Globus pallidus (tissue), 1 donor: ENCODE data around the gene GPC6.

Source experiments
- DNase-seq: peaks from one replicate; pipeline ENCODE4 v3.0.0-alpha.2; 2015; ENCODE audit warnings: low spot score

Gene GPC6

GRCh38 chr13:93561576-93562225 is 335.1 kb downstream of the GPC6 start:
- DNase-seq = no peak

DNA sequence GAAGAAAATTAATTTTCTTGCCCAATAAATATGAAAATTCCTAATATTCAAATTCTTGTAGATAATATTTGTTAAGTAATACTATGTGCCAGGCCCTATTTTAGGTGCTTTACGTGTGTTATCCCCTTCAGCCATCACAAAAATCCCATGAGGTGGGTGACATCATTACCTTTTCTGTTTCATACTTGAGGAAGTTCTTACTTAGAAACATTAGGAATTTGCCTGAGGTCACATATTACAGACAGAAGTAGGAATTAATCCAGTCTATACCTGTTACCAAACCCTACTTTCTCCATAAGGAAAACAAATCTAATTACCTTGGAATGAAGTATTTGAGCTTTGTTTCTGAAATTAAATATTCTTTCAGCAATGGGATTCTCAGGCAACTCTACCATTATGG is 336.1 kb downstream of the GPC6 start:
- no peak for DNase-seq

DNA sequence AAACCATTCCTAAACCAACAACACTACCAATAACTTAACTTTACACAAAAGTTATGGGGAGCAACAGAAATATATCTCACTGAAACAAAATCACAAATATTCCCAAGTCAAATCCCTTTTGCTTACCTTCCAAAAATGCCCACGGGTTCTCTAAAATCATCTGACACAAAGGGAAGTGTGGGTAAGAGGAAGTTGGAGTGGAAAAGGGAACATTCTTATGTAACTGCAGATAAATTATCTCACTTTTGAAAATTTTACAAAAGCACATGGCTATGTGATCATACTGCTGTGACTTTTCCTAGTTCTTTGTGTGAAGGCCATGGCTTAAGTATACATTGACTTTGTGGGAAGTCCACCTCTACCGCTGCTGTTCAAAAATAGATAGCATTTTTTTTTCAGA is 350.5 kb downstream of the GPC6 start:
- DNase-seq = no peak

DNA sequence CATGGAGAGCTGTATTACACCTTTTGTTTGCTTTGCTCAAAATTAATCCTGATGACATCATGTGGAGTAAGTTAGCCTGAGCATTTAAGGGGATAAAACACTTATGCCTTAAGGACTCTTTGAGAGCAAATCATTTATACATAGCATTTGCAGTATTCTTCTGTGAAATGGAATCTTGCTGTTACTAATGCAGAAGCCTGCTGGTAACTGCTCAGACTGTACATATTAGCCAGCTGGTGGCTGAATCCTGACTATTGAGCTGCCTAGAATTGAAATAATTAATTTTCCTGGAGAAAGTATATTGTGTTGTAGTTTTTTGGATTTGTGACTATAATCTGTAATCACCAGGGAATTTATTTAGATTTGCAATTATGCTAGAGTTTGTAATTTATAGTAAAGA is 363.2 kb downstream of the GPC6 start:
- DNase-seq = no peak

DNA sequence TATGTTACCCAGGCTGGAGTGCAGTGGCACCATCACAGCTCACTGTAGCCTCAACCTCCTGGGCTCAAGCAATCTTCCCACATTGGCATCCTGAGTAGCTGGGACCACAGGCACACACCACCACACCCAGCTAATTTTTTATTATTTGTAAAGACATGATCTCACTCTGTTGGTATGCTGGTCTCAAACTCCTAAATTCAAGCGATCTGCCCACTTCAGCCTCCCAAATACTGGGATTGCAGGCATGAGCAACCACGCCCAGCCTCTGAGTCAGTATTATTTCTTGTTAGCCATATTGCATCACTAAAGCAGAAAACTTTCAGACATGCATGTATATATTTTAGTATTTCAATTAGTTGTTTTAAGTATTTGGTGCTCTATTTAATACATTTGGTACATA is 376.4 kb downstream of the GPC6 start:
- DNase-seq = no peak

DNA sequence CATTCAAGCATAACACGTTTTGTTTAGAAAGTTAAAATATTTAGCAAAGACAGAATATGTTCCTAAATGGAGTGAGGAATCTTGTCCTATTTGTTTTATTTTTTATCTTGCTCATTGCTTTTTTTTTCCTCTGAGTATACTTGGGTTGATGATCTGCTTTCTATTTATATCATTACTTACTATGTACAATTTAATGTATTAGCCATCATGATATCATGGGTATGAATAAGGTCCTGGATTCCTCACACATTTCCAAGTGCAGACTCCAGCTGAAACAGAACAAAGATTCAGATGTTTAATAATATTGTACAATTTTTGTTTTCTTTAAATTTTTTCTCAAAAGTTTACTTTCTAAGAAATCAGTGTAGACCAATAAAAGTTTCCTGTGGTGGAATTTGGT is 388.2 kb downstream of the GPC6 start:
- DNase-seq = no peak

- no peak for DNase-seq
Measured at GRCh38 chr13:93620181-93620765, 393.7 kb downstream of the GPC6 start.

DNA sequence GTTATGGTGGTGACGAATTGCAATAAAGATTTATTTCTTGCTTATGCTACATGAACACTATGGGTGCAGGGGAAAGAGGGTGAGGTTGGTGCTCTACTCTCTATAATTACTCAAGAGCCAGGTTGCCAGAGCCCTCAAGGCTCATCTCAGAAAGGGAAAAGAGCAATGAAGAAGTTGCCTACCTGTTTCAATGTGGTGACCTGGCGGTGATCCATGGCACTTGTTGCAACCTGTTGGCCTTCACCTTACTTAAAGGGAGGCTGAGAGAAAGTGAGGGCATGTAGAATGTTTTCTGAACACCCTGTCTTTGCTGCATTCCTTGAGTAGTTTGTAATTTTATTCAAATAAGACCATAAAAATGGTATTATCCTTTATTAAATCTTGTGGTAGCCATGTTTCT is 394.4 kb downstream of the GPC6 start:
- DNase-seq = no peak

- no peak for DNase-seq
Measured at GRCh38 chr13:93621966-93622365, 395.4 kb downstream of the GPC6 start.

GRCh38 chr13:93624311-93624777 is 397.7 kb downstream of the GPC6 start:
- DNase-seq = no peak

- no peak for DNase-seq
Measured at GRCh38 chr13:93625536-93625935, 398.9 kb downstream of the GPC6 start.

DNA sequence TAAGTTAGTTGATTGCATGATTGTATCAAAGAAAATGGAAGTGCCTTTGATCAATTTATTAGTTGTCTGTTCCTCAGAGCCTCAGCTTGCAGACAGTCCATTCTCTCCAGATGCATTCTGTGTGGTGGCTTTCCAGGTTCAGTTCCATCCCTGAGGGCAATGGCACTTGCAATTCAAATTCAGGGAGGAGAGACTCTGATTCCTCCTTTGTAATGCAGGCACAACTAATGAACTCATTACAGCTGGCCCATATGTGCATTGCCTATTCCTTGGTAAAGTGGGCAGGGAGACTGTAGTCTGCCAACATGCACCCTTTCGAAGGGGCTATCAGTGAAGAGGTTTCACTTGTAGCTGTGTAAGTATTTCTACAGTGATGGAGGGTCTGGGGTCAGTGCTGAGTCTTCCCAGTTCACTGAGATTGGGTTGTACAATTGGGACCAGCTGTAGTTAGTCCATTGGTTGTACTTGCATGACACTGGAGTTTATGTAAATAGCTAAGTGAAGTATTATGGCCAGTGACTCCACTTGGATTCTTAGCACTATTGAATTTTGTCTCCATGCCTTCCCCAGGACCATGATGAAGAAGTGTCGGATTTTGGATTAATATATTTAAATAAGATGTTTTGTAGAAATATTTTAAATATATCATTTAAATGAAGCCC is 401.7 kb downstream of the GPC6 start:
- no peak for DNase-seq

- no peak for DNase-seq
Measured at GRCh38 chr13:93635616-93636032, 409.0 kb downstream of the GPC6 start.

DNA sequence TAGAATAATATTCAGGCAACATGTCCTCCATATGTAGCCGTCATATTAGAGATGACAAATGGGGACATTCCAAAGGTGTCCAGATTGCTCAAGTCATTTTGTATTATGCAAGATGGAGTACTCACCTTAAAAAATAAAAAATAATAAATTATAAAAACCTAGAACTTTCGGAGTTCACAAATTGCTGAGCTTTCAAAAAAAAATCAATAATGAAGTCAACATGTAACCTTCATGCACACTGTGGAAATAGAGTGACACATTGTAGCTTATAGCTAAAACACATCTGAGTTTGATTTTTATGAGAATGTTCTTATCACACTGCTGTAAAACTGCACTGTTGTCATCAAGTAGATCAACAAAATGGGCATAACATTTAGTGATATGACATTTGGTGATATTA is 411.2 kb downstream of the GPC6 start:
- no peak for DNase-seq

- DNase-seq = no peak
Measured at GRCh38 chr13:93640452-93640851, 413.8 kb downstream of the GPC6 start.

DNA sequence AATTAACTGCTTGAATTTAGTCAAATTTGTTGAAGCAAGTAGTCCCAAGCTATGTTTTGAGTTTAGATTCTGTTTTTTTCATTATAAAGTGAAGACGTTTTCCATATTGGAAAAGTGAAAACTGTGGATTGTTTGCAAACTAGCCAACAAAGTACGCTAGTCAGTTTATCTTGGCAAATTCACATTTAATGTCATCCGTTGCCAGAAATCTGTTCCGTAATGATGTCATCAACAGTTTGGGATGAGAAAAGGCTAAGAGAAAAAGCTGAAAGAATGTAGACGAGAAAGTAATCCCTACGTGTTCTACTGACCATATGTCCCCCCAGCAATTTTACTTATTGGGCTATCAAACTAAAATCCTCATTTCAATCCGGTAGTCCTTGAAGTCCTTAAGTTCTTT is 419.6 kb downstream of the GPC6 start:
- DNase-seq = no peak

DNA sequence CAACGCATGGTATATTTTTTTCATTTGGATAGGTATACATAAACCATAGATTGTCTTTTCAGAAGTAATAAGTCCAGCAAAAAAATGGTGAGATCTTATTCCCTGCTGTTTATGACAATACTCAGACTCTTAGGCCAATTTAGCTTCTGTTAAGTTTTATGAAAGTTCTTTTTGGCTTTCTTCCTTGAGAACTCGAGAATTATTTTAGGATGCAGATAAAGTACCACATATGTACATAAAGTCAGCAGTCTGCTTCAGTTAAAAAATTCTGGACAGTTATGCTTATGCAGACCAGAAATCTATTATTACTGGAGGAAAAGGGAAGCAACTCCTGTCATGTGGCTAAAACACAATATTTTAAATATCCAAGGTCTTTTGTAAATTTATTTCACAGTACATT is 422.9 kb downstream of the GPC6 start:
- no peak for DNase-seq

DNA sequence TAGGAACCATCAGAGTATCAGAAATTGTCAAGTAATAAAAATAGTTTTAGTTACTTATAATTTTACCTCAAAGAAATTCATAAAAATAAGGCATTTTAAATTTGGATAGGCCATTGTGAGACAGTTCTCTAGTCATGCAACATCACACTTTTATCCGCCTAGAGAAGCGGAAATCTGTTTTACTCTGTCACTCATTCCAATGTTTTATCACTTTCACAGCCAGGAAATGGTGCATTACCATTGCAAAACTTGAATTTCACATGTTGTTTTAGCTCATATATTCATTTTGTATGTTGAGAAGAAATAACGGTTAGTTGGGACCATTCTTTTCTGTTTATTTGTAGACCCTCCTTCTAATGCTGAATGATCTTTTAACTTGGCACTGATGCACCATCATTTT is 427.2 kb downstream of the GPC6 start:
- DNase-seq = no peak

DNA sequence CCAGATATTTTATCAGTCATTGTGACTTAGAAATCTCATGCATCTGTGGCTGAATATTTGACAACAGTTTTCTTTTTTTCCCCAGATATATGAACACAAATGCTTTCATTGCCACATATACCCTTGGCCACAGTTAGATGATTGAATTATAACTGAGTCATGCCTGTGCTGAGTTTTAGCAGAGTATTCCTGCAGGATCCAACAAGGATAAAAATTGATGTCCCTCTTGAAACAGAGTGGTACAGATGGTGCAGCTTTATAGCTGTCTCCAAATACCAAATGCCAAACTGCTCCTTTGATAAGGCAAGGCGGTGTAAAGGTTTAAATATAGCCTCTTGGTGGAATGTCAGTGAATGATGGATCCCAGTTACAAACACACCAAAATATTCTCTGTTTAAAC is 428.5 kb downstream of the GPC6 start:
- no peak for DNase-seq

GRCh38 chr13:93660391-93661063 is 433.9 kb downstream of the GPC6 start:
- no peak for DNase-seq

DNA sequence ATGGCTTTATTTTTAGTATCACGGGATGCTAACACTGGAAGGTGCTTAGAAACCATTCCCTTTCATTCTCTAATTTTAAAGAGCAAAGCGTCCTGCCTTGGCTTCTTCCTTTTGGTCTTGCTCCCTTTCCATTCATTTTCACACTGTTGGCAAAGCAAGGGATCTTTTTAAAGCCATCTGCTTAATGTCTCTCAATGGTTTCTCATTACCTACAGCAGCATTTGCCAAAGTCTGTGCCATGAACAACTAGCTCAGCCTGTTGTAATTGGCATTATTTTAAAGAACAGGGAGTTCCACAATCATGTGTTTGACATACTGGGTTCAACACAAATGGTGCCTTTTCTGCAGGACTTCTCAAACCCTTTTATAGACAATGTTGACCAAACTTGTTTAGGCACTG is 444.3 kb downstream of the GPC6 start:
- DNase-seq = no peak

DNA sequence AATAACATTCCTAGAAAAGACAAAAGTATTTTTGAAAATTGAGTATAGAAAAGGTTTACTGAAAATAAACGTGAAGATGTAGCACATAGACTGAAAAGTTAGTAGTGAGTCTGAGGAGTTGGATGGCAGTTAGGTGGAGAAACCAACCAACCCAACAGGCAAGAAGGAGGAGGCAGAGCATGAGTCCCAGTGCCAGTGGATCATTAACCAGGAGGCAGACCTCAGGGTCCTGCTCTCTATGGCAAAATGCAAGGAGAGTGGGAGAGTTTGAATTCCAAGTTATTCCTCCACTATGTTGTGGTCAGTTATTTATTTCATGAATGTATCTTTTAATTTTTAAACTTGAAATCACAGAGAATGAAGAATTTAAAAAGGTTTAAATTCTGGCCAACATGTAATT is 446.4 kb downstream of the GPC6 start:
- DNase-seq = no peak

DNA sequence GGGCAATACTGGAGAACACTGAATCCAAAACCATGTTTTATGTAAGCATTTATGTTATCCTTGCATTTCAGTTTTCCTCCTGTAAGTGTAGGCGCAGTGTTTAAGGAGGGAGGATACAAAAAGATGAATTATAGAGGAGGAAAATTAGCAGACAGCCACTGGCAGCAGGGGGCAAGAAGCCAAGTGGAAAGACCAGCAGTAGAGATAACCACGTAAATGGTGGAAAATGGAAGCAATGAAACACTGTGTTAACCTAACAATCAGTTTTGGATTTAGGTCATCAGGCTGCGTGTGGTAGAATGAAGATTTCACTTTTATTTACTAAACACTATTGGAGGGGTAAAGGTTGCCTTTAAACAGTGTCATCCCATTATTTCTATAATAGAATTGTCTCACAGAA is 447.3 kb downstream of the GPC6 start:
- no peak for DNase-seq
